C4-2B (cell line): Measurements from ENCODE around the gene WDR47.
"Not testable (repeated sequence)": the region's sequence is repeated elsewhere in the genome, so short reads cannot be mapped to it uniquely, and the experiment has no call there.

Source experiments
- H3K27ac ChIP-seq: fragments of 450-650 bp; 2 replicates; pipeline ENCODE4 v1.5.1; 2017
- CTCF ChIP-seq: fragments of 450-650 bp; conservative IDR thresholded peaks from 2 replicates; pipeline ENCODE4 v1.5.1; 2017; ENCODE audit warnings: mild to moderate bottlenecking
- ZFX ChIP-seq: fragments of 450-650 bp; IDR thresholded peaks from 2 replicates; pipeline ENCODE4 v1.6.1; 2017

The WDR47 gene

GRCh38 chr1:108933944-108934343 is 108.0 kb downstream of the WDR47 start:
- no peak overlapping the region for H3K27ac ChIP-seq
- TF ChIP-seq CTCF: no peak
- TF ChIP-seq ZFX: no peak

- not testable (repeated sequence) for H3K27ac ChIP-seq
Measured at GRCh38 chr1:108927565-108927964, 114.3 kb downstream of the WDR47 start.

- TF ChIP-seq CTCF (no peak), ZFX (no peak)
- H3K27ac ChIP-seq: no peak overlapping the region
Measured at GRCh38 chr1:108925920-108926319, 116.0 kb downstream of the WDR47 start.
